Measurements from ENCODE around the gene FOXL2NB.

GRCh38 chr3:138950701-138951100 is 3.7 kb downstream of the FOXL2NB start:
- TF ChIP-seq CTCF (conservative IDR thresholded peaks at IDR 0.05; ENCODE audit: low read length) (no peak), EZH2phosphoT487 (IDR thresholded peaks at IDR 0.05; ENCODE audit: borderline replicate concordance, low read depth, low read length) (no peak)

All from OCI-LY7 (cell line).